Mucosa of stomach (tissue), 1 donor: Measurements from ENCODE around the gene RIOK3.
A peak's percentile ranks its signal among the peaks of the same experiment; 100 is the strongest.
"Not testable (repeated sequence)": the region's sequence is repeated elsewhere in the genome, so short reads cannot be mapped to it uniquely, and the experiment has no call there.

ENCODE experiments used
- H3K27me3 ChIP-seq: one replicate; pipeline ENCODE4 v1.7.0; 2013; ENCODE audit warnings: mild to moderate bottlenecking, low read length; ENCODE audit not compliant: control insufficient read depth, insufficient read depth
- H3K36me3 ChIP-seq: one replicate; pipeline ENCODE4 v1.7.0; 2013; ENCODE audit warnings: low read length; ENCODE audit not compliant: control insufficient read depth, insufficient read depth
- H3K4me1 ChIP-seq: one replicate; pipeline ENCODE4 v1.7.0; 2013; ENCODE audit warnings: mild to moderate bottlenecking, low read length; ENCODE audit not compliant: control insufficient read depth, insufficient read depth
- H3K4me3 ChIP-seq: one replicate; pipeline ENCODE4 v1.7.0; 2013; ENCODE audit warnings: low read length
- H3K9ac ChIP-seq: one replicate; pipeline ENCODE4 v1.7.0; 2013; ENCODE audit warnings: mild to moderate bottlenecking, low read length, moderate library complexity
- H3K9me3 ChIP-seq: one replicate; pipeline ENCODE4 v1.7.0; 2013; ENCODE audit warnings: mild to moderate bottlenecking, low read length, moderate library complexity; ENCODE audit not compliant: control insufficient read depth
- donor health status: Pancreatic carcinoma.

RIOK3 gene

GRCh38 chr18:23487738-23488570 lies 34.9 kb downstream of the RIOK3 start:
- peak overlapping the region; percentile 73 for H3K9ac ChIP-seq
- H3K4me3 ChIP-seq, result peak overlapping the region; percentile 9
- H3K9me3 ChIP-seq, result no peaks in the 10 kb centered on the region
- H3K27me3 ChIP-seq, result no peaks in the 10 kb centered on the region
- H3K4me1 ChIP-seq, result peaks cover 10% of the 10 kb centered on the region
- H3K36me3 ChIP-seq, result no peaks in the 10 kb centered on the region

- H3K9me3 ChIP-seq, H3K27me3 ChIP-seq: not testable (repeated sequence)
Observed at GRCh38 chr18:23489586-23489985, 36.5 kb downstream of the RIOK3 start.

DNA sequence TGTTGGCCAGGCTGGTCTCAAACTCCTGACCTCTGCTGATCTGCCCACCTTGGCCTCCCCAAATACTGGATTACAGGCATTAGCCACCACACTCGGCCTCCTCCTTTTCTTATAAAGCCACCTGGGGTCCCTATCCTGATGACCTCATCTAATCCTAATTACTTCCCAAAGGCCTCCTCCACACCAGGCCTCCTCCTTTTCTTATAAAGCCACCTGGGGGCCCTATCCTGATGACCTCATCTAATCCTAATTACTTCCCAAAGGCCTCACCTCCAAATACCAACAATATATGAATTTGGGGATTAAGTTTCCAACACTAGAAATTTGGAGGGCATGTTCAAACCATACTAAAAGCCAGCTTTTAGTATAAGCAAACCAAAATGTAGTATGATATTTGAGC lies 40.6 kb downstream of the RIOK3 start:
- no peak overlapping the region for H3K4me3 ChIP-seq
- no peaks in the 10 kb centered on the region for H3K27me3 ChIP-seq
- no peak overlapping the region for H3K9ac ChIP-seq
- H3K4me1 ChIP-seq, result peaks cover 13% of the 10 kb centered on the region
- H3K36me3 ChIP-seq, result no peaks in the 10 kb centered on the region
- H3K9me3 ChIP-seq, result no peaks in the 10 kb centered on the region

More at GRCh38 chr18:23489586-23489985, 36.5 kb downstream of the RIOK3 start:
- not testable (repeated sequence) for H3K4me1 ChIP-seq, H3K9ac ChIP-seq, H3K36me3 ChIP-seq, H3K4me3 ChIP-seq

DNA sequence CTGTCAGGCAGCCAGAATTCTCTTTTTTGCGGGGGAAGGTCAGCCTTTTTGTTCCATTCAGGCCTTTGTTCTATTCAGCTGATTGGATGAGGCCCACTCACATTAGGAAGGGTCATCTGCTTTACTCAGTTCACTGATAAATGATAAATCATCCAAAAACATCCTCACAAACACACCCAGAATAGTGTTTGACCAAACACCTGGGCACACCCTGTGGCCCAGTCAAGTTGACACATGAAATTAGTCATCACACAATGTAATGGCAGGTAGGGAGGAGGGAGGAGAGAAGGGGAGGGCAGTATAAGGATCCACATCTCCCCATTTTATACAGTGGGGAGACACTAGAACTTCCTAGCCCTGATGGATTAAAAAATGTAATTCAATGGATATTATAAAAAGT lies 41.9 kb downstream of the RIOK3 start:
- Histone ChIP-seq H3K36me3 (no peaks in the 10 kb centered on the region), H3K9ac (no peak overlapping the region), H3K4me1 (peaks cover 17% of the 10 kb centered on the region), H3K9me3 (no peaks in the 10 kb centered on the region), H3K4me3 (no peak overlapping the region), H3K27me3 (no peaks in the 10 kb centered on the region)

DNA sequence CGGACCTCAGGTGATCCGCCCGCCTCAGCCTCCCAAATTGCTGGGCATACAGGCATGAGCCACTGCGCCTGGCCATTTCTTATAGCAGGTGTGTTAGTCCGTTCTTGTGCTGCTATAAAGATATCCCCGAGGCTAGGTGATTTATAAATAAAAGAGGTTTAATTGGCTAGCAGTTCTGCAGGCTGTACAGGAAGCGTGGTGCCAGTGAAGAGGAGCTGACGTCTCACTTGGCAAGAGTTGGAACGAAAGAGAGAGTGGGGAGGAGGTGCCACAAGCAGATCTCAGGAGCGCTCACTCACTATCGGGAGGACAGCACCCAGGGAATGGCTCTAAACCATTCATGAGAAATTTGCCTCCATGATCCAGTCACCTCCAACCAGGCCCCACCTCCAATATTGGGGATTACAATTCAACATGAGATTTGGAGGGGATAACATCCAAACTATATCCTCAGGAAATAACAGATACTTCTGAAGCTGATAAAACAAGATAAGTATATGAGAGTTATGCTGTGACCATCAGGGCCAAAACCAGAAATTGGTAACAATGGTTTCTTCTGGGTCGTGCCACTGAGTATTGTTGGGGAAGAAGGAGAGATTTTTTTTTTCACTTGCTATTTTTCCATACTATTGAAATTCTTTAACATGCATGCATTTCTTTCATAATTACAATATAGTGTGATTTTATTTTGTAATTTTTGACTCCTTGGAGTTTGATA lies 42.8 kb downstream of the RIOK3 start:
- Histone ChIP-seq H3K27me3 (no peaks in the 10 kb centered on the region), H3K4me1 (peaks cover 17% of the 10 kb centered on the region), H3K9me3 (no peaks in the 10 kb centered on the region), H3K4me3 (no peak overlapping the region), H3K36me3 (no peaks in the 10 kb centered on the region), H3K9ac (no peak overlapping the region)

DNA sequence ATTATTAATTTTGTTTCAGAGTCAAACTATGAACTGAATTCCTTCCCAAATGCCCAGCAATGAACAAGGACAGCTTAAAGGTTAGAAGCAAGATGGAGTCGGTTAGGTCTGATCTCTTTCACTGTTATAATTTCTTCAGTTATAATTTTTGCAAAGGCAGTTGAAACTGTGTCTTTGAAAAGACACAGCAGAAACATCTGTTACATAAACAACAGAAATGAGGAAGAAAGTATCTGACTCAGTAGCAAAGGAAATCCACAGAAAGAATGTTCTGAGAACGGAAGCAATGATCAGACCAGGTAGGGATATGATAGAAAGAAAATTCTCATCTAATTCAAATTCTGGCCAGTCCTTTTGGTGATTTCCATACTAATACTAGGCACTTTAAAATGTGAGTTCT lies 45.0 kb downstream of the RIOK3 start:
- H3K36me3 ChIP-seq, result no peaks in the 10 kb centered on the region
- no peak overlapping the region for H3K4me3 ChIP-seq
- H3K9me3 ChIP-seq, result no peaks in the 10 kb centered on the region
- peaks cover 24% of the 10 kb centered on the region for H3K4me1 ChIP-seq
- no peak overlapping the region for H3K9ac ChIP-seq
- H3K27me3 ChIP-seq, result no peaks in the 10 kb centered on the region

GRCh38 chr18:23498877-23499276 lies 45.8 kb downstream of the RIOK3 start:
- no peak overlapping the region for H3K9ac ChIP-seq
- H3K36me3 ChIP-seq, result no peaks in the 10 kb centered on the region
- no peaks in the 10 kb centered on the region for H3K27me3 ChIP-seq
- H3K4me3 ChIP-seq, result no peak overlapping the region
- H3K4me1 ChIP-seq, result peaks cover 24% of the 10 kb centered on the region
- H3K9me3 ChIP-seq, result no peaks in the 10 kb centered on the region

DNA sequence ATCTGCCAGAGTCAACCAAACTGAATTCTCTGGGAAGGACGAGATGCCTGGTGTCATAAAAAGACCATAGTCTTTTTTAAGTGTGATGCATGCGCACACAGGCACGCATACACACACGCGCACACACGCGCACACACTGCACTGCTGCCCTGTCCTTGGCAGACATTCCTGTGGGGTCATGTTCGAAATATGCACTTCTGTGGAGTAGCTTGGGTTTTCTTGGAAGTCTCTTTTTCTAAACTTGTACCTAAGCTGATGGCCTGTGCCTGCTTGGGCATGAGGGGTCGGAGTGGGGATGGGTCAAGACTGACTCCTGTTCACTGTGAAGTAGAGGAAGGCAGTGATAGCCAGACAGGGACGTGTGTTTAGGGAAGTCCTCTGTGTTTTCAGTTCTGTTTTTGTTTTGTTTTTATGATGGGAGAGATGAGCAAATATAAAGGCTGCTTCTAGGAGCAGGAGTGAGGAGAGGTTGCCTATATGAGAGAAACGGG lies 46.2 kb downstream of the RIOK3 start:
- Histone ChIP-seq H3K9ac (no peak overlapping the region), H3K36me3 (no peaks in the 10 kb centered on the region), H3K4me1 (peaks cover 27% of the 10 kb centered on the region), H3K27me3 (no peaks in the 10 kb centered on the region), H3K4me3 (no peak overlapping the region), H3K9me3 (no peaks in the 10 kb centered on the region)

DNA sequence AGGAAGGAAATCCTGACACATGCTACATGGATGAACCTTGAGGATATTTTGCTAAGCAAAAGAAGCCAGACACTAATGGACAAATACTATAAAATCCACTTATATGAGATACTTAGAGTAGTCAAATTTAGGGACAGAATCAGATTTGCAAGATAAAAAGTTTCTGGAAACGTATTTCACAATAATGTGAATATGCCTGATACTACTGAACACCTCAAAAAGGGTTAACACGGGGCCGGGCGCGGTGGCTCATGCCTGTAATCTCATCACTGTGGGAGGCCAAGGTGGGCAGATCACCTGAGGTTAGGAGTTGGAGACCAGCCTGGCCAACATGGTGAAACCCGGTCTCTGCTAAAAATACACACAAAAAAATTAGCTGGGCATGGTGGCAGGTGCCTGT lies 48.5 kb downstream of the RIOK3 start:
- H3K4me3 ChIP-seq, result no peak overlapping the region
- H3K4me1 ChIP-seq, result peaks cover 30% of the 10 kb centered on the region
- H3K9me3 ChIP-seq, result no peaks in the 10 kb centered on the region
- H3K27me3 ChIP-seq, result no peaks in the 10 kb centered on the region
- no peaks in the 10 kb centered on the region for H3K36me3 ChIP-seq
- H3K9ac ChIP-seq, result no peak overlapping the region

DNA sequence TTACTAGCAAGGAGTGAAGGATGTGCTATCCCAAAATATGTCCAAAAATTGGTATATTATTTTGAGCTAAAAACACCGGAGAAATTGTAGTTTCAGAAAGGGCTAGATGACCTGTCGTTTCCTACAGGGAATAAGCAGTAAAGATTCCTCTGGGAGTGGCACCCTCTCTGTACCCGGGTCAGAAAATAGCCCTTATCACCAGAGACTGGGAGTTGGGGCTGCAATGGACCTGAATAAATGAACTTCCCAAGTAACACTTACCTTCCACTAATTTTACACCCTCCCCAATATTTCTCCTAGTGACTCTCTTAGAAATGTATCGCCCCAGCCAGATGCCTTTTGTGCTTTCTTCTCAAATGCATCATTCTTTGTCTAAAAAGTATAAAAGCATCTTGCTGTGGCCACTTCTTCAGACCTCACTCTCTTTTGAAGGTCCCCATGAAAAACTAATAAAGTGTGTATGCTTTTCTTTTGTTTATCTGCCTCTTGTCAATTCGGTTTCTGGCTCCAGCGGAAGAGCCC lies 49.5 kb downstream of the RIOK3 start:
- no peaks in the 10 kb centered on the region for H3K9me3 ChIP-seq
- peaks cover 30% of the 10 kb centered on the region for H3K4me1 ChIP-seq
- H3K36me3 ChIP-seq, result no peaks in the 10 kb centered on the region
- peak overlapping the region; percentile 88 for H3K9ac ChIP-seq
- no peaks in the 10 kb centered on the region for H3K27me3 ChIP-seq
- H3K4me3 ChIP-seq, result peak overlapping the region; percentile 77

- Histone ChIP-seq H3K36me3 (no peaks in the 10 kb centered on the region), H3K27me3 (no peaks in the 10 kb centered on the region), H3K9me3 (no peaks in the 10 kb centered on the region), H3K4me1 (peaks cover 30% of the 10 kb centered on the region), H3K4me3 (peak within 1 kb of the TSS; percentile 88), H3K9ac (peak within 1 kb of the TSS; percentile 88)
Observed at GRCh38 chr18:23503038-23503962, 50.2 kb downstream of the RIOK3 start, which contains the start of gene RMC1. Gene RMC1 (plus strand): TSS chr18:23503511. CDS start chr18:23503619, 108 bp downstream.
